HG02759 (cell line): ENCODE data around the gene ADGRG1.
A peak's percentile ranks its signal among the peaks of the same experiment; 100 is the strongest.

Experiments used
- ATAC-seq: cut with Tn5 transposase; IDR thresholded peaks from one replicate; pipeline ENCODE4 v1.9.1; 2021; ENCODE audit warnings: mild to moderate bottlenecking, moderate library complexity; ENCODE audit not compliant: unreplicated experiment

Gene ADGRG1

GRCh38 chr16:57680842-57681375, 52.5 kb downstream of the ADGRG1 start:
- no peak for ATAC-seq

- no peak for ATAC-seq
Measured at GRCh38 chr16:57681950-57682728, 53.7 kb downstream of the ADGRG1 start.

DNA sequence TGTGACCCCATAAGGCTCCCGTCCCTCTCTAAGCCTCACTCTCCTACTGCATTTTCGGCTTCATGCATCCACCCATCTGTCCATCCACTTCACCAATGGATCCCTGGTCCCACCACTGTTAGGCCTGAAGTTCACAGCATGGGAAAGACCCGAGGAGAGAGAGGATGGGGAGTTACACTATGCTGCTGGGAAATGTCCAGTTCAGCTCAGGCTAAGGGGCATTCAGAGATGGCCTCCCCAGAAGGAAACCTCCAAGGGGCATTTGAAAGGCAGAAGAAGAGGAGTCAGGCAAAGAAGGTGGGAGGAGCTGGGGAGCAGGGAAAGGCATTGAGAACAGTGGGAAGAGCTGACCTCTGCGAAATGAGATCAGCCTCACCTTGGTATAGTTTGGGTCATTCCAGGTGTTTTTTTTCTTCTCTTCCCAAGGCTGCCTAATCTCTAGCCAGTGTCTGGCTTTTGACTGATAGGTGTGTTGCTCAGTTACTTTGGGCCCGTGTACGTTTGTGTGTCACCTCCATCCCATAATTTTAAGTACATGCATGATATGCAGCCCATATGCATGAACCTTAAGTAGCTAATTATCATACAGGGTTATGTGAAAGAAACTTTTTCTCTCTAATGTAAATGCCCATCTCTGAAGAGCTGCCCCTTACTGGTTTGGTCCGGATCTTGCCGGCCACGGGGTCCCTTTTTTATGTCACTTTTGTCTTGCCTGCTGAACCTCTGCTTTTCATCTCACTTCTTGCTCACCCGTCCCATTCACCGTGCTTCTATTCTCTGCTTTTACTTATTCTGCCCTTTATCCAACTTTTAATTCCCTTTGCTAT, 54.6 kb downstream of the ADGRG1 start:
- ATAC-seq: no peak

DNA sequence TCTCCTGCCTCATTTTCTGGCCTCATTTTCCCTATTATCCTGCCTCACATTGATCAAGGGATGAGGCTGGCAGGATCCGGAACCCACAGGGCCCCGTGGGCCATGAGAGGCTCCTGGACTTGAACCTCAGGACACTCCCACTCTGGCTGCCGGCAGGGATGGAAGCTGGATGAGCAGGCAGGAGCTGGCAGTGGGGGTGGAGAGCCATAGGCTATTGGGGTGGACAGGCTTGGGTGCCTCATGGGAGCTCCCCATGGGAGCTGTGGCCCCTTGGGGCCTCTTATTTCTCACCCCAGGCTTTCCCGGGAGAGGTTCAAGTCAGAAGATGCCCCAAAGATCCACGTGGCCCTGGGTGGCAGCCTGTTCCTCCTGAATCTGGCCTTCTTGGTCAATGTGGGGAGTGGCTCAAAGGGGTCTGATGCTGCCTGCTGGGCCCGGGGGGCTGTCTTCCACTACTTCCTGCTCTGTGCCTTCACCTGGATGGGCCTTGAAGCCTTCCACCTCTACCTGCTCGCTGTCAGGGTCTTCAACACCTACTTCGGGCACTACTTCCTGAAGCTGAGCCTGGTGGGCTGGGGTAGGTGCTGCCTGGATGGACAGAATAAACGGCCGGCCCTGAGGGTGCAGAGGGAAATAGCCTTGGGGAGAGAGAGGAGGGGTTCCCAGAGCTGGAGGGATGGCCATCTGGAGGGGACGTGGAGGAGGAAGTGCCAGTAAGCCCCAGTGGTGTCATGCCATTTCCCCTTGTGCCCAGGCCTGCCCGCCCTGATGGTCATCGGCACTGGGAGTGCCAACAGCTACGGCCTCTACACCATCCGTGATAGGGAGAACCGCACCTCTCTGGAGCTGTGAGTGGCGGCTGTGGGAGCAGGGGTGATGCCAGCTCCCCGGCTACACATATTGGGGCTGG, 55.5 kb downstream of the ADGRG1 start:
- ATAC-seq: no peak

- no peak for ATAC-seq
Measured at GRCh38 chr16:57684626-57685358, 56.4 kb downstream of the ADGRG1 start.

DNA sequence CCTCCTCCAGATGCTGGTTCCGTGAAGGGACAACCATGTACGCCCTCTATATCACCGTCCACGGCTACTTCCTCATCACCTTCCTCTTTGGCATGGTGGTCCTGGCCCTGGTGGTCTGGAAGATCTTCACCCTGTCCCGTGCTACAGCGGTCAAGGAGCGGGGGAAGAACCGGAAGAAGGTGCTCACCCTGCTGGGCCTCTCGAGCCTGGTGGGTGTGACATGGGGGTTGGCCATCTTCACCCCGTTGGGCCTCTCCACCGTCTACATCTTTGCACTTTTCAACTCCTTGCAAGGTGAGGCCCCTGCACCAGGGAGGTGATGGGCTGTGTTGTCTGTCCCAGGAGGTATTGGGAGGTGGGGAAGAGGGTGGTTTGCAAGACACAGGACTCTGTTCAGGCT, 57.2 kb downstream of the ADGRG1 start:
- ATAC-seq: no peak

DNA sequence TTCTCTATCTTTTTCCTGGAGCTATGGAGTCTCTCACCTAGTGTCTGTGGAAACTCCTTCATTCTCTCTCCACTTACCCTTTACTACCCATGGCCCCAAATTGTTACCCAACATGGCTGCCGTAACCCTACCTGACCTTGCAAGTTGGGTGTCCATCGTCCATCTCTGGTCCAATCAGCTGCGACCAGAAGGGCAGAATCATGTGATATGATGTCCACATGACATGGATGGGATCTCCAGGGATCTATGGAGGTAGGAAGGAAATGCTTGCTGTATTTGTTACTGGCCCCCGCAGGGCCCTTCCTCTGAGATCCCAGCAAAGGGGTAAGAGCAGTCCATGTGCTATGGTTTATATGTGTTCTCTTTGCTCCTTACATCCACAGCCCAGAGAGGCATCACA, 58.1 kb downstream of the ADGRG1 start:
- no peak for ATAC-seq

GRCh38 chr16:57687363-57687929, 59.0 kb downstream of the ADGRG1 start:
- no peak for ATAC-seq

DNA sequence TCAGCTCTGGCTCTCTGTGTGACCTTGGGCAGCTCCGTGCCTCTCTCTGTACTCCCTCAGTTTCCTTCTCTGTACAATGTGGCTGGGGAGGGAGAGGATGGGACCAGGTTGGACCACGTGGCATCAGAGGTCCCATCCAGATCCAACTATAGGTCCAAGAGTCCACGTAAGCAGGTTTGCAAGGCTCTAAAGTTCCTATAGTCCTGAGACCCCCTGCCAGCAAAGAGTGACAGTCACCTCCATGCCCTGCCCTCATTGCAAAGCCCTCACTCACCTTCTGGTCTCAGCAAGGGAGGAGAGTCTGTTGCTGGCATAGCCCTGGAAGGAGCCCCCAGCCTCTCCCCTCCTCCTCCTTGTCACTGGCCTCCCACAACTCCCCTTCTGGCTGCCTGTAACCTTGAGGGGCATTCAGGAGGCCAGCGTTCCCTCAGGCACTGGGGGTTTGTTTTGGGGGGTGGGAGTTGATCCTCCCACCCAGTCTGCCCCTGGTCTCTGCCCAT, 60.1 kb downstream of the ADGRG1 start:
- no peak for ATAC-seq

DNA sequence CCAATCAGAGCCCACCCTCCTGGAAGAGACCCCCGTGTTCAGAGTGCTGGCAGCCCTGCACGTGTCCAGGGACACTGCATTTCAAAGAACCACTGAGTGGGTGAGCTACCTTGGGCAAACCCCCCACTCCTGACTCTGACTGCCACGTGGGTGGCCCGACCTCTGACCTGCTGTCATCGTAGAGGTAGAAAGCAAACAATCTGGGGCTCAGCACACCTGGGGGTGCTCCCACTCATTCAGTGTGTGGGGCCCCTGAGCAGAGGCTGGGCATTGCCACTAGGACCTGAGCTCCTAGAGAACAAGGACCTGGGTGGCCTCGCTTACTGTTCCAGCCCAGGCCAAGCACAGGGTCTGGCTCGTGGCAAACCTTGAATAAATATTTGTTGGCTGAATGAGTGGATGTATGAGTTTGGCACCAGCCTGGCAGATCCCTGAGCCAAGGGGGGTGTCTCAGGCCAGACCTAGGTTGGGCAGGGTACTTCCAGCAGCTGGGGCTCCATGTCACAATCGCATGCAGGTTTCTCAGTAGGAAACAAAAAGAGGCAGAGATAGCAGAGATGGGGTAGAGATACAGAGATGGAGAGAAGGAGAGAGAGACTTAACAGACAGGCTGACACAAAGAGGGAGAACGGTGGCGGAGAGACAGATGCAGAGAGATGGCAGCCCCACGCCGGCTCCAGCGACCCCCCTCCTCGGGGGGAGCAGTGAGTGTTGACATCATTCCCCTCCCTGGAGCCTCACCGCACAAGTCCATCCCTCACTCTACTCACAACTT, 60.7 kb downstream of the ADGRG1 start:
- ATAC-seq: no peak

DNA sequence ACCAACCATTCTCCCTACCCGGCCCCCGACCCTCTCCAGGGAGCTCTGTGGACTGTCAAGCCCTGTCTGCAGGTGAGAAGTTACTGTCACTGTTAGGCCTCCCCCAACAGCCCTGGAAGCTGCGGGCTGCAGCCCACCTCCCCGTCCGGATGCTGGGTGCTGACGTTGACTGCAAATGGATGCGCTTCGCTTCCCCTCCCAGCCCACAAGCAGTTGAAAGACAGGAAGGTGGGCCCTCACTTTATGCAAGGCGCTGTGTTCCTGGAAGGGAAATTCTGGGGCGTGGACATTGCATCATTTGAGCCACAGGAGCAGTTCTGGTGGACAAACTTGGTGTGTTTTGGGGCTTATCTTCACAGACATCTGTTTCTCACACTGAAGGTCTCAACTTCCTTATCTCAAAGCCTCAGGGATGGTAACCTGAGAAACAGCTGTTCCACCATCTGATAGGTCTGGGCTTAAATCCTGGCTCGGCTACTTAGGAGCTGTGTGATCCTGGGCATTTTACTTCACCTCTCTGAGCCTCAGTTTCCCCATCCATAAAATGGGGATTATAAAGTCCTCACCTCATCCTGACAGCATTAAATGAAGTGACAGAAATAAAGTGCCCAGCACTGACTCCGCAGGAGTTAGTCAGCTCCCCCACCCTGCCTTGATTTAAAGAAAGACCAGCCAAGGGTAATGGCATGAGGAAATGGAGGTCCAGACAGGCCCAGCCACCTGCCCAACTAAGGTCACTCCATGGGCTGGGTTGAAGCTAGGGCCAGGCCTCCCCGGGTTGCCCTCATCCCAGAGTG, 61.5 kb downstream of the ADGRG1 start:
- peak; percentile 78 for ATAC-seq

DNA sequence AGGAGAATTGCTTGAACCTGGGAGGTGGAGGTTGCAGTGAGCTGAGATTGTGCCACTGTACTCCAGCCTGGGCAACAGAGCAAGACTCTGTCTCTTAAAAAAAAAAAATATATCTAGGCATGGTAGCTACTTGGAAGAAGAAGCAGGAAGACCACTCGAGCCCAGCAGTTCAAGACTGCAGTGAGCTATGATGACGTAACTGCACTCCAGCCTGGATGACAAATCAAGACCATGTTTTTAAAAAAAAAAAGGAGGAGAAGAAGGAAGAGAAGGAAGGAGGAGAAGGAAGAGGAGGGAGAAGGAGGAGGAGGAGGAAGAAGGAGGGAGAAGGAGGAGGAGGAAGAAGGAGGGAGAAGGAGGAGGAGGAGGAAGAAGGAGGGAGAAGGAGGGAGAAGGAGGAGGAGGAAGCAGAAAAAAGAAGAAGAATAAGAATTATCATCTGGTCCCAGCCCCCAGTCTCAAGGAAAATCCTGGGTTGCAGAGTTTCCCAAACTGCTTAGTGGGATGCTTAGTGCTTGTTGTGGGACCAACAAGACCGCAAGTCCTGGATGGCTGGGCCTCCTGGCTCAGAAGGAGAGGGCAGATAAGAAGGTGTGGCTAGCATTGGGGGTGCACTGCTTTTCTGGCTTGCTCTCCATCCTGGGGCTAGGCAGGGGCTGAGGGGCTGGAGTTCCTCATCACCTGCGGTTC, 62.5 kb downstream of the ADGRG1 start:
- no peak for ATAC-seq

DNA sequence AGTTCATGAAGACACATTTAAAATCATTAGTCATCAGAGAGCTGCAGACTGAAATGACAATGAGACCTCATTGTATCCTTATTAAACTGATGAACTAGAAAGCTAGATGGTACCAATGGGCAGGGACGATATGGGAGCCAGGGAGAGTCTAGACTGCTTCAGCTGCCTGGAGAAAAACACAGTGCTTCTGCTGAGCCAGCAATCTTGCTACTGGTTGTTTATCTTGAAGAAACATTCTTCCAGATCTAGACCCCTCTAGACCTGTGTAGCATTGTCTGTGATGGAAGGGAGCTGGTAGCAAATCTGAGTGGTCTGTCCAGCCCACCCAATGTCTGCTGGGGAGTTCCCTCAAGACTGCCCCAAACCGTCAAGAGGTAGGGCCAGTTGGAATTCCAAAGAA, 64.2 kb downstream of the ADGRG1 start:
- ATAC-seq: no peak

DNA sequence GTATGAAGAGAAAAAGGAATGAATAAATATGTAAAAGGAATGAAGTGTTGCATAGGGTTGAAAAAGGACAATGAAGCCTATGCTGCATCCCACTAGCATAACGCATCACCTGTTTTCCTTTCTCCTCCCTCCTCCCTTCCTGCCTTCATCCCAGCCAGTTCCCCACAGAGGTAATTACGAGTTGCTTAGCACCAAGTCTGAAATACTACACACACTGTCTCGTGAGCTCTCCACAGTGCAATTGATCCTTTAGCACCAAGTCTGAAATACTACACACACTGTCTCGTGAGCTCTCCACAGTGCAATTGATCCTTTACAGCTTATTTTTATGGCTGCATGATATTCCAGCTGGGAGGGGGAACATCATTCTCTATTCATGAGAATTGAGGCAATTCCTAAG, 65.1 kb downstream of the ADGRG1 start:
- ATAC-seq: no peak

DNA sequence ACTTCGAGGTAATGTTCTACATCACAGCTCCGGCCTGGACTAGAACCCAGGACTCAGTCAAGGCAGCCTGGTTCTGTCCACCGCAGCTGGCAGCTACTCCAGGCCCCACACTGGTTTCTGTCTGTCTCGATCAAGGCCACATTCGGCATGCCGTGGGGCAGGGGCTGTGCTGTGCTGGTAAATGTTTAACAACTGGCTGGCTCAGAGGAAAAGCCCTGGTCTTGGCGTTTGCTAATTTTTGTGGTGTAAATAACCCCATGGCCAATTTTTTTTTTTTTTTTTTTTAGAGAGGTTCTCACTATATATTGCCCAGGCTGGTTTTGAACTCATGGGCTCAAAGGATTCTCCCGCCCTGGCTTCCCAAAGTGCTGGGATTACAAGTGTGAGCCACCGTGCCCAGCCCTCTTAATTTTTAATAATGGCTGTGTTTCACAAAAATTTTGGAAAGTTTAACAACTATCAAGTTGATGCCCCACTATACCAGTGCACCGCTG, 65.8 kb downstream of the ADGRG1 start:
- ATAC-seq: no peak

- peak; percentile 57 for ATAC-seq
Measured at GRCh38 chr16:57694725-57695679, 66.6 kb downstream of the ADGRG1 start, which contains the start of gene DRC7. DRC7 (plus strand) TSS chr16:57694806; CDS start chr16:57697950, 3,144 bp downstream.
